Esophagus squamous epithelium (tissue), 5 donors: Measurements from ENCODE around the gene HOXD9. TPM values are rescaled to one million over a fixed set of nuclear protein-coding genes. Genes with fewer than 3 reads are reported as not detected.

Experiments used
- DNase-seq: peaks from one replicate; lab custom pipeline; 2025; lab: John Stamatoyannopoulos, UW
- H3K27ac ChIP-seq, 4 donors: fragments of 200-600 bp; sonication (generic); one replicate each; pipeline ENCODE4 v1.5.1; 2016 to 2019; ENCODE audit warnings: mild to moderate bottlenecking in 1 of 4
- H3K27me3 ChIP-seq, 4 donors: fragments of 200-600 bp; sonication (generic); 1 replicate in 3 of 4; 2 replicates in 1 of 4; pipeline versions ENCODE4 v1.5.1 to v1.6.0; 2017 to 2021; ENCODE audit warnings: antibody characterized with exemption in 1 of 4
- H3K36me3 ChIP-seq, 3 donors: fragments of 200-600 bp; sonication (generic); one replicate each; pipeline ENCODE4 v1.5.1; 2016 to 2019
- H3K4me1 ChIP-seq, 3 donors: fragments of 200-600 bp; sonication (generic); one replicate each; pipeline ENCODE4 v1.5.1; 2017 to 2019
- H3K4me3 ChIP-seq, 4 donors: fragments of 200-600 bp; sonication (generic); 1 replicate in 3 of 4; 2 replicates in 1 of 4; pipeline ENCODE4 v1.5.1; 2016 to 2019; ENCODE audit warnings: mild to moderate bottlenecking in 2 of 4, moderate library complexity in 1 of 4
- H3K9me3 ChIP-seq, 3 donors: fragments of 200-600 bp; sonication (generic); one replicate each; pipeline ENCODE4 v1.5.1; 2016 to 2019
- CTCF ChIP-seq, 6 experiments: fragments of 450-650 bp in 4 of 6; fragments of 200-600 bp in 2 of 6; sonication (generic) in 2 of 6; IDR thresholded peaks; one replicate each; pipeline ENCODE4 v1.5.1; 2016 to 2019; ENCODE audit warnings: antibody characterized with exemption in 6 of 6, mild to moderate bottlenecking in 4 of 6, moderate library complexity in 4 of 6
- POLR2A ChIP-seq, 4 donors: fragments of 450-650 bp; IDR thresholded peaks; one replicate each; pipeline ENCODE4 v1.6.1; 2017; ENCODE audit warnings: antibody characterized with exemption in 4 of 4, mild to moderate bottlenecking in 4 of 4, moderate library complexity in 3 of 4
- WGBS, 2 donors: methylation state at CpG; one replicate each; pipeline ENCODE4 v1.1.5; 2018; 5-methylcytosine and 5-hydroxymethylcytosine counted together
- intact Hi-C: fragments of 100-400 bp; cut with DNase I; formaldehyde crosslinking; loops from one replicate; pipeline ENCODE4 v1.15.0; 2022
- total RNA-seq, 4 donors: library from RNA; depleted of rRNA; stranded (reverse); fragments of >200 nt; gene quantifications; one replicate each; pipeline ENCODE4 v1.1.0, GENCODE V29; 2016
- donor health status: DM: yes; HTN: yes; CAD: no.

Gene HOXD9
- total RNA-seq, 4 donors from 2014 or later, result 0.61 to 3.4 TPM; not detected in 2

DNA sequence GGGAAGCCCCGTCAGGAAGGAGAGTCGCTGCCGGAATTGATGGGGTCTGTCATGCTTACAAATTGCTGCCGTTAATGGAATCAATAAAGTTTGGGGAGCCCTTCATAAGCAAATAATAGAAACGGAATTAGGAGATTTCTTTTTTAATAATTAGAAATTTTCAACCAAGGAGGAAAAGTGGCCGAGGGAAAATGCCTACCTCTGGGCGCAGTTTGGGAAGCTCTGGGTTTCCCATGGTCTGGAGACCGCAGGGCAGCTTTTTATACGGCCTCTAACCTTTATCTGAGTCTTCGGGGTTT is 40.0 kb upstream of the HOXD9 start:
- Histone ChIP-seq H3K36me3 (no peaks in the 10 kb centered on the region), H3K9me3 (peaks cover 0 to 20% (median 13%) of the 10 kb centered on the region in 3 donors), H3K4me1 (peaks cover 0 to 67% (median 13%) of the 10 kb centered on the region in 3 donors), H3K27me3 (peaks cover 67 to 100% (median 82%) of the 10 kb centered on the region in 4 donors), H3K4me3 (no peak overlapping the region), H3K27ac (no peak overlapping the region)
- DNase-seq, result no peak
- 17 to 20% methylated on average over 9 to 10 of the region's 10 CpGs for WGBS, 2 donors
- TF ChIP-seq CTCF (IDR thresholded peaks at IDR 0.05), result no peak
- no peak for TF ChIP-seq POLR2A (IDR thresholded peaks at IDR 0.05)
- intact Hi-C loops, result loop anchor here (10.0 kb wide), 1 partner anchor 718 kb away; no protein-coding TSS in a partner anchor

DNA sequence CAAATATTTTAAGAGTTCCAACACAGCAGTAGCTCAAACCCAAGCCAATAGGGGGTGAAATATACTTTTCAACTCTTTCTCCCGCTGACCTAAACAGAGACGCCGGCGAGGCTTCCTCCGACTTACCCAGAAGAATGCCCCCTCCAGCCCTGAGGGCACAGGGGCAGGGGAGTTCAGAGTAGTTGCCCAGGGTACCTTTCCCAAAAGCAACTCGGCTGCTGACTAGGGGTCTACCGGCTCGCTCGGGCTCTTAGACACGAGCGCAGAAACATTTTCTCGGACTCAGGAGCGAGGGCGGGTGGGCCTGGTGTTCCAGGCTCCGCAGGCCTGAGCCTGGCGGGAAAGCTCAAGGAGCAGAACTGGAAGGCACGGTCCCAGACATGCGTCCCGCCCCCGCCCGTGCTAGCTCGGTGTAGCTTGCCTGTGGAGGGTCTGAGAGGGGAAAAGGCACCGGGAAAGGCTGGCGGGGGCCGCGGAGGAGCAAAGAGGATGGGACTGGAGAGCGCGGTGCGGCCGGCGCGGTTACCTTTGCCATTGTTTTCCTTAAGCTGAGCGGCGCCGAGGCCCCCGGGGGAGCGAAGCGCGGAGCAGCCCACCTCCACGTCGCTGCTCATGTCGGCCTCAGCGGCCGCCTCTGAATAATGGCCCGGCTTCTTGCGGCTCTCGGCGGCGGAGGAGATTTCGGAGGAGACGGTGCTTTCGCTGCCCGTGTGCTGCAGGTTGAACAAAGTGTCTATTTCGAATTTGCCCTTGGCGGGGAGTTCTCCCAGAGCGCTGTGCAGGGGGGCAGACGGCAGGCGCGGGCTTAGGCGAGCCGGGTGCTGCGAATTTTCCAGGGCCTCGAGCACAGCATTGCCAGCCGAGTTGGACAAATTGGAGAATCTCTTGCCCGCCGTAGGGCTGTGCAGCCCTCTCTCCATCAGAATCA is 39.4 kb upstream of the HOXD9 start:
- no peak overlapping the region for H3K4me3 ChIP-seq
- 11 to 20% methylated on average over 35 to 46 of the region's 66 CpGs for WGBS, 2 donors
- intact Hi-C loops, result loop anchor here (10.0 kb wide), 1 partner anchor 718 kb away; no protein-coding TSS in a partner anchor

DNA sequence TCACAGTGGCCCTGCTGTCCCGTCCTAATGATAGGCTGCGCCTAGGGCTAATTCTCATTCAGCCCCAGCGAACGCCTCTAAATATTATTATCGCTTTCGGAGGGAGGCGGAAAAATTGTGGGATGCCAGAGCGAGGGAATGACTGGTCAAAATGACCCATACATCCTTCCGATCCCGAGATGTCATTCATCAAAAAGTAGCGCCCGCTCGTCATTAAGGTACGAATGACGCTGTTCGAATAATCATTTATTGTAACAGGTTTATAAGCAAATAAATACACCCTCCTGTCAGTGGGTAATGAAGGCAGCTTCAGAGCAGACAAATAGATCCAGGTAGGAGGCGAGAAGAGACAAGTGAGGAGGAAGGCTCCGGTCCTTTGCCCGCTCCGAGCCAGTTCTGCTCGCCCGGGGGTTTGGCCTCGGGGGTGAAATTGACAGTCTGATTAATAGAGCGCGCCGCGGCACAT is 38.7 kb upstream of the HOXD9 start, which contains the start of gene EVX2:
TSS of gene EVX2 (minus strand) at position 167 of the 466 bp plus-strand sequence. CDS start 186 bp downstream, outside the sequence.
- H3K4me1 ChIP-seq, result peaks cover 8 to 78% (median 24%) of the 10 kb centered on the region in 3 donors
- 24 to 30% methylated on average over 25 of the region's 27 CpGs for WGBS, 2 donors
- TF ChIP-seq POLR2A (IDR thresholded peaks at IDR 0.05) (no peak), CTCF (IDR thresholded peaks at IDR 0.05) (no peak)
- H3K36me3 ChIP-seq, result no peaks in the 10 kb centered on the region
- peaks cover 66 to 100% (median 84%) of the 10 kb centered on the region in 4 donors for H3K27me3 ChIP-seq
- no peak within 1 kb of the TSS for H3K27ac ChIP-seq
- H3K9me3 ChIP-seq, result peaks cover 0 to 20% (median 13%) of the 10 kb centered on the region in 3 donors
- no peak for DNase-seq
- H3K4me3 ChIP-seq, result no peak within 1 kb of the TSS
- intact Hi-C loops, result loop anchor here (10.0 kb wide), 1 partner anchor 719 kb away; no protein-coding TSS in a partner anchor

More for the DNA sequence above, 39.4 kb upstream of the HOXD9 start:
- H3K36me3 ChIP-seq, result no peaks in the 10 kb centered on the region
- peaks cover 3 to 71% (median 17%) of the 10 kb centered on the region in 3 donors for H3K4me1 ChIP-seq
- TF ChIP-seq CTCF (IDR thresholded peaks at IDR 0.05) (no peak), POLR2A (IDR thresholded peaks at IDR 0.05) (no peak)
- peaks cover 66 to 100% (median 85%) of the 10 kb centered on the region in 4 donors for H3K27me3 ChIP-seq
- no peak overlapping the region for H3K27ac ChIP-seq
- no peak for DNase-seq
- peaks cover 0 to 20% (median 13%) of the 10 kb centered on the region in 3 donors for H3K9me3 ChIP-seq

DNA sequence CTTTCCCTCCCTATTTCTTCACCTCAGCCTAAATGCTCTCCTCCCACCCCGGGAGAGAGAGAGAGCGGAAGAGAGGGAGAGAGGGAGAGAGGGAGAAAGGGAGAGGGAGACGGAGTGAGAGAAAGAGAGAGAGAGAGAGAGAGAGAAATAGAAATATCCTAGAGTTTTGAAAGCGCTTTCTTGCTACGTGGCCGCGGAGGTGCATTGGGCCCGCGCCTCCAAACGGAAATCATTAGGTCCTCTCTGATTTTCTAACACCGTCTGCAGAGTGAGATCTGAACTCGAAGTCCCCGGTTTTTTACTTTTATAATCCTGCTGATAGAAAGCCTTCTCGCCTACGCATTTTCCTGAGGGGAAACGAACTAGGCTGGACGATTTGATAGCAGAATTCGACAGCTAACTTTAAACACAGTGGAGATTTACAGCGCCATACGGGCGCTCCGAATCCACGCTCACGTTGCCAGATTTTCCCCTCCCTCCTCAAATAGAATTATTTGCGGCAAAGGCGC is 37.9 kb upstream of the HOXD9 start:
- TF ChIP-seq CTCF (IDR thresholded peaks at IDR 0.05) (no peak), POLR2A (IDR thresholded peaks at IDR 0.05) (no peak)
- Histone ChIP-seq H3K27ac (no peak overlapping the region), H3K4me3 (no peak overlapping the region), H3K4me1 (peaks cover 8 to 69% (median 17%) of the 10 kb centered on the region in 3 donors), H3K9me3 (peaks cover 0 to 20% (median 13%) of the 10 kb centered on the region in 3 donors), H3K36me3 (no peaks in the 10 kb centered on the region), H3K27me3 (peaks cover 62 to 100% (median 81%) of the 10 kb centered on the region in 4 donors)
- intact Hi-C loops, result loop anchor here (10.0 kb wide), 1 partner anchor 720 kb away; no protein-coding TSS in a partner anchor
- WGBS, 2 donors, result 8 to 14% methylated on average over 26 of the region's 26 CpGs
- DNase-seq, result no peak
